AG10803 (cell line): ENCODE measurements around the gene NXN.
A peak's percentile ranks its signal among the peaks of the same experiment; 100 is the strongest.

Source experiments
- DNase-seq: peaks from one replicate; pipeline ENCODE4 v3.0.0; 2010; ENCODE audit warnings: low read depth
- H3K4me3 ChIP-seq: 2 replicates; pipeline ENCODE4 v1.5.1; 2011; ENCODE audit warnings: mild to moderate bottlenecking, low read length, control low read depth
- CTCF ChIP-seq: conservative IDR thresholded peaks from 2 replicates; pipeline ENCODE4 v1.5.1; 2011; ENCODE audit warnings: mild to moderate bottlenecking, low read length, control low read depth, inconsistent platforms

The NXN gene

GRCh38 chr17:1006054-1006453, 26.5 kb upstream of the NXN start:
- H3K4me3 ChIP-seq: no peak overlapping the region
- no peak for DNase-seq
- TF ChIP-seq CTCF: no peak

DNA sequence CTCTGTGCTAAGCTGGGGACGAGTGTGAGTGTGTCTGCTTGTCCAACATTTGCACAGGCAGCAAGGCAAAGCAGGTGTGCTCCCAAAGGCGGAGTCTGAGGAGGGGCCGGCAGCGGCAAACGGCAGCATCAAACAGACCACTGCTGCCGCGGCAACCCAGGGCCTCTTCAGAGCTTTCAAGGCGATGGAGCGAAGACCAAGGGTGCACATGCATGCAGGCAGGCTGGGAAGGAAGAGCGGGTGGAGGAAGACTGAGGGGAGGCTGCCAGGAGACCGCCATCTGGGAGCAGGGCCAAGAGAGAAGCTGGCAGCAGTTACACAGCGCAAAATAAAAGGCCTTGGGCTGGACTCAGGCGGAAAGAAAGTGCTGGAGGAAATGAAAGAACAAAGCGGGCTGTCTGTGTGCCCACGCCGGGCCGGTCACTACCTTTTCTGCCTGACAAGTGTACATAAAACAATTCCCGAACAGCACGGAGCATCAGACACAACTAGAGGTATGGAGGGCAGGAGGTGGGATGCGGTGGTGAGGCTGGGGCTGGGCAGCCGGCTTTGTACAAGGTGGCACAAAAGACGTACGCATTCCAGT, 25.9 kb upstream of the NXN start:
- DNase-seq: peak; percentile 71
- TF ChIP-seq CTCF: no peak
- no peak overlapping the region for H3K4me3 ChIP-seq

- DNase-seq: no peak
- H3K4me3 ChIP-seq: no peak overlapping the region
- TF ChIP-seq CTCF: no peak
These were observed 25.3 kb upstream of the NXN start for GRCh38 chr17:1004769-1005295.

DNA sequence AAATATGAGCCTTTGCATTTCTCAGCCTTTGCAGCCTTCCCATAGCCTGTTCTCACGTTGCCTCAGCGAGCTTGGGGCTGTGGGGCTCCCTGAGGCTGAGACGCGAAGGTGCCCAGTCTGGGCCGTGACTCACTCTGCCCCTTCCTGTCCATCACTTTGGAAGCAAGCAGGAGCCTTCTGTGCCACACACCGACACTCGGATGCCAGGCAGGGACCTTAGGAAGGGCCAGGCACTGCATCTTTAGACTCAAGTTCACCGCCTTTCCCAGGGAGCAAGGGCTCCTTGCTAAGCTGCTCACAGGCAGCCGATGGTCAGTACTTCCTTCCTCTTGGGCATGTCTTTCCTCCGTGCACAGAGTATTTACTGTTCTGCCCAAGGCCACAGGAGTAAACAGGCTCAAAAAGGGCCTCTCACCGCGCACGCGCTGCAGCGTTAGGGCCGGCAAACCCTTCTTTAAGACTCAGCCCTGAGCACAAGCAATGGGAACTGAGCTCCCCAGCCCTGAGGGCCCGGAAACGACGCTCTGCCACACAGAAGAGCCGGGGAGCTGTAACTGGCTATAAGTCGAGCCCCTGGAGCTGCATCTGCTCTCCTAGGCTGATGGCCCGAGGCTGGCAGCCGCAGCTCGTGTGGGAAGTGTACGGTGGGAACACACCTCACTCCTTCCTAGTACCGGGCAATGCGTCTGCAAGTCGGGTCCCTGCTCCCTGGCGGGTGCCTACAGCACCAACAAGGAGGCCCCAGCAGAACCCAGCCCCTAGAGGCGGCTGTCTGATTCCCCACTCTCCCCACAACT, 24.6 kb upstream of the NXN start:
- TF ChIP-seq CTCF: no peak
- no peak overlapping the region for H3K4me3 ChIP-seq
- no peak for DNase-seq

DNA sequence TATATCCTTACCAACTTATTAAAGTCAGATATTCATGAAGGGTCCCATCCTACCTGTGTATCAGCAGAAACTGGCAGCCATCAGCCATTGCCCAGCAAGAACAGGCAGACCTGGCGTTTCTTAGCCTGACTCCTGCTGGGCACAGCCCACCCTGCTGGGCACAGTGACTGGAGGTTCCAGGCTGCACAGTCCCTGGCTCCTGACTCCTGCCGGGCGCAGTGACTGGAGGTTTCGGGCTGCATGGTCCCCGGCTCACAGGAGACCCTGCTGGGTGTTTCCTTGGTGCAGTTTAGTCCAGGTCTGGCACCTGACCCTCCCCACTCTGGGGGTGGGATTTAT, 24.0 kb upstream of the NXN start:
- DNase-seq: no peak
- no peak for TF ChIP-seq CTCF
- no peak overlapping the region for H3K4me3 ChIP-seq

GRCh38 chr17:1002771-1003555, 23.4 kb upstream of the NXN start:
- DNase-seq: peak; percentile 77
- no peak overlapping the region for H3K4me3 ChIP-seq
- no peak for TF ChIP-seq CTCF

DNA sequence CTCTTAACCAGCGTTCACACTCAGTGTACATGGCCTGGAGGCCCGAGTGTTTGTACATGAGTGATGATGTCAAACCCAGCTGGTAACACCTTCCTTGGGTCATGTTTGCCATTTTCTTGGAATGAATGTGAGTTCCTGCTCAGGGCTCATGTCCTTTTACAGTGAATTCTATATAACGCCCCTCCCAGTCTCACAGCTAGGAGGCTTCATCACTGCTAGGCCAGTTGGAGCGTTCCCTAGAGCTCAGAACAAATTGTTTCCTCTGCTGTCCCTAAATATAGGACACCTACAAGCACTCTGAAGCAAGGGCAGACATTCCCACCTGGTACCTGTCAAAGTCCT, 22.8 kb upstream of the NXN start:
- no peak for TF ChIP-seq CTCF
- DNase-seq: no peak
- H3K4me3 ChIP-seq: no peak overlapping the region
